ENCODE results near the gene AQP3. TPM values are rescaled to one million over a fixed set of nuclear protein-coding genes. Genes with fewer than 3 reads are reported as not detected.
"Not testable (repeated sequence)": the region's sequence is repeated elsewhere in the genome, so short reads cannot be mapped to it uniquely, and the experiment has no call there.

AQP3 gene
- total RNA-seq, 2 experiments from 2014 or later, result 2.3 to 2.9 TPM

- DNase-seq, result no peak
- Mint-ChIP-seq H3K9me3 (no peaks in the 10 kb centered on the region), H3K27me3 (no peaks in the 10 kb centered on the region), H3K4me3 (no peak overlapping the region), H3K36me3 (no peaks in the 10 kb centered on the region), H3K4me1 (no peaks in the 10 kb centered on the region), H3K27ac (no peak overlapping the region)
Measured at GRCh38 chr9:33438926-33439680, 8.3 kb downstream of the AQP3 start.

- no peak overlapping the region for H3K27ac Mint-ChIP-seq
- H3K4me1 Mint-ChIP-seq, result no peaks in the 10 kb centered on the region
- H3K4me3 Mint-ChIP-seq, result no peak overlapping the region
- DNase-seq, result no peak
- no peaks in the 10 kb centered on the region for H3K9me3 Mint-ChIP-seq
- no peaks in the 10 kb centered on the region for H3K27me3 Mint-ChIP-seq
- no peaks in the 10 kb centered on the region for H3K36me3 Mint-ChIP-seq
Measured at GRCh38 chr9:33437898-33438297, 9.5 kb downstream of the AQP3 start.

- H3K27me3 Mint-ChIP-seq, result no peaks in the 10 kb centered on the region
- no peak overlapping the region for H3K4me3 Mint-ChIP-seq
- H3K27ac Mint-ChIP-seq, result no peak overlapping the region
- no peaks in the 10 kb centered on the region for H3K9me3 Mint-ChIP-seq
- no peaks in the 10 kb centered on the region for H3K4me1 Mint-ChIP-seq
- no peak for DNase-seq
- H3K36me3 Mint-ChIP-seq, result no peaks in the 10 kb centered on the region
Measured at GRCh38 chr9:33437205-33437604, 10.2 kb downstream of the AQP3 start.

- H3K4me1 Mint-ChIP-seq, result no peaks in the 10 kb centered on the region
- H3K27ac Mint-ChIP-seq, result no peak overlapping the region
- H3K27me3 Mint-ChIP-seq, result no peaks in the 10 kb centered on the region
- H3K9me3 Mint-ChIP-seq, result no peaks in the 10 kb centered on the region
- no peak overlapping the region for H3K4me3 Mint-ChIP-seq
- H3K36me3 Mint-ChIP-seq, result no peaks in the 10 kb centered on the region
- DNase-seq, result no peak
Measured at GRCh38 chr9:33436445-33436844, 10.9 kb downstream of the AQP3 start.

- H3K4me1 Mint-ChIP-seq, result no peaks in the 10 kb centered on the region
- H3K9me3 Mint-ChIP-seq, result no peaks in the 10 kb centered on the region
- no peak overlapping the region for H3K27ac Mint-ChIP-seq
- no peaks in the 10 kb centered on the region for H3K27me3 Mint-ChIP-seq
- H3K4me3 Mint-ChIP-seq, result no peak overlapping the region
- no peaks in the 10 kb centered on the region for H3K36me3 Mint-ChIP-seq
- DNase-seq, result no peak
Measured at GRCh38 chr9:33435821-33436277, 11.5 kb downstream of the AQP3 start.

- Mint-ChIP-seq H3K27me3 (no peaks in the 10 kb centered on the region), H3K4me3 (no peak overlapping the region), H3K36me3 (no peaks in the 10 kb centered on the region), H3K4me1 (no peaks in the 10 kb centered on the region), H3K9me3 (no peaks in the 10 kb centered on the region), H3K27ac (no peak overlapping the region)
- no peak for DNase-seq
Measured at GRCh38 chr9:33434317-33435105, 12.9 kb downstream of the AQP3 start.

- H3K27ac Mint-ChIP-seq, result no peak overlapping the region
- H3K9me3 Mint-ChIP-seq, result no peaks in the 10 kb centered on the region
- no peaks in the 10 kb centered on the region for H3K27me3 Mint-ChIP-seq
- no peaks in the 10 kb centered on the region for H3K4me1 Mint-ChIP-seq
- DNase-seq, result no peak
- H3K4me3 Mint-ChIP-seq, result no peak overlapping the region
- no peaks in the 10 kb centered on the region for H3K36me3 Mint-ChIP-seq
Measured at GRCh38 chr9:33433871-33434270, 13.5 kb downstream of the AQP3 start.

- DNase-seq, result no peak
- H3K4me1 Mint-ChIP-seq, result no peaks in the 10 kb centered on the region
- no peaks in the 10 kb centered on the region for H3K27me3 Mint-ChIP-seq
- H3K27ac Mint-ChIP-seq, result no peak overlapping the region
- no peaks in the 10 kb centered on the region for H3K9me3 Mint-ChIP-seq
- no peaks in the 10 kb centered on the region for H3K36me3 Mint-ChIP-seq
- no peak overlapping the region for H3K4me3 Mint-ChIP-seq
Measured at GRCh38 chr9:33431420-33431819, 16.0 kb downstream of the AQP3 start.

GRCh38 chr9:33430942-33431341 lies 16.5 kb downstream of the AQP3 start:
- Mint-ChIP-seq H3K27ac (no peak overlapping the region), H3K4me3 (no peak overlapping the region)

GRCh38 chr9:33429256-33429985 lies 18.0 kb downstream of the AQP3 start:
- Mint-ChIP-seq H3K27me3 (no peaks in the 10 kb centered on the region), H3K27ac (no peak overlapping the region), H3K4me1 (no peaks in the 10 kb centered on the region), H3K4me3 (no peak overlapping the region), H3K9me3 (no peaks in the 10 kb centered on the region), H3K36me3 (no peaks in the 10 kb centered on the region)
- no peak for DNase-seq

More at GRCh38 chr9:33430942-33431341, 16.5 kb downstream of the AQP3 start:
- Mint-ChIP-seq H3K4me1 (no peaks in the 10 kb centered on the region), H3K36me3 (no peaks in the 10 kb centered on the region), H3K9me3 (no peaks in the 10 kb centered on the region), H3K27me3 (no peaks in the 10 kb centered on the region)
- no peak for DNase-seq

- H3K27me3 Mint-ChIP-seq, result no peaks in the 10 kb centered on the region
- H3K4me3 Mint-ChIP-seq, result no peak overlapping the region
- no peaks in the 10 kb centered on the region for H3K4me1 Mint-ChIP-seq
- no peaks in the 10 kb centered on the region for H3K9me3 Mint-ChIP-seq
- no peak for DNase-seq
- no peaks in the 10 kb centered on the region for H3K36me3 Mint-ChIP-seq
- H3K27ac Mint-ChIP-seq, result no peak overlapping the region
Measured at GRCh38 chr9:33426843-33427293, 20.5 kb downstream of the AQP3 start.

GRCh38 chr9:33425128-33425533 lies 22.3 kb downstream of the AQP3 start:
- Mint-ChIP-seq H3K27me3 (no peaks in the 10 kb centered on the region), H3K36me3 (no peaks in the 10 kb centered on the region), H3K4me3 (no peak overlapping the region), H3K9me3 (no peaks in the 10 kb centered on the region), H3K4me1 (no peaks in the 10 kb centered on the region), H3K27ac (no peak overlapping the region)
- DNase-seq, result no peak

- H3K4me3 Mint-ChIP-seq, H3K27me3 Mint-ChIP-seq, H3K27ac Mint-ChIP-seq, DNase-seq, H3K9me3 Mint-ChIP-seq, H3K36me3 Mint-ChIP-seq, H3K4me1 Mint-ChIP-seq: not testable (repeated sequence)
Measured at GRCh38 chr9:33424492-33424891, 22.9 kb downstream of the AQP3 start.

- H3K27me3 Mint-ChIP-seq, H3K4me1 Mint-ChIP-seq, H3K36me3 Mint-ChIP-seq, H3K27ac Mint-ChIP-seq, H3K4me3 Mint-ChIP-seq, DNase-seq, H3K9me3 Mint-ChIP-seq: not testable (repeated sequence)
Measured at GRCh38 chr9:33424043-33424442, 23.4 kb downstream of the AQP3 start.

GRCh38 chr9:33419708-33420303 lies 27.6 kb downstream of the AQP3 start:
- H3K27me3 Mint-ChIP-seq, result no peaks in the 10 kb centered on the region
- no peak for DNase-seq
- no peaks in the 10 kb centered on the region for H3K9me3 Mint-ChIP-seq
- no peak overlapping the region for H3K4me3 Mint-ChIP-seq
- no peak overlapping the region for H3K27ac Mint-ChIP-seq
- H3K36me3 Mint-ChIP-seq, result no peaks in the 10 kb centered on the region
- peaks cover 29% of the 10 kb centered on the region for H3K4me1 Mint-ChIP-seq

All from activated naive CD8-positive, alpha-beta T cell treated with anti-CD3 and anti-CD28 coated beads for 36 hours (primary cell).